Neural cell (in vitro differentiated cells): ENCODE data around the gene SIK3.

ENCODE experiments used
- EP300 ChIP-seq: fragments of 450-650 bp; conservative IDR thresholded peaks from 2 replicates; pipeline ENCODE4 v1.6.1; 2014; ENCODE audit warnings: antibody characterized with exemption, mild to moderate bottlenecking, moderate library complexity; ENCODE audit not compliant: poor library complexity, severe bottlenecking
- EZH2 ChIP-seq: fragments of 200-600, 300-800 bp; shearing (Covaris generic), sonication (generic); IDR thresholded peaks from 2 replicates; pipeline ENCODE4 v1.6.1; 2014; ENCODE audit warnings: antibody characterized with exemption, low read length, borderline replicate concordance, mild to moderate bottlenecking; ENCODE audit not compliant: insufficient read depth, poor library complexity, severe bottlenecking
- MXI1 ChIP-seq: fragments of 450-650 bp; conservative IDR thresholded peaks from 2 replicates; pipeline ENCODE4 v1.6.1; 2014; ENCODE audit warnings: antibody characterized with exemption, mild to moderate bottlenecking; ENCODE audit not compliant: poor library complexity, severe bottlenecking
- RAD21 ChIP-seq: fragments of 450-650 bp; conservative IDR thresholded peaks from 2 replicates; pipeline ENCODE4 v1.6.1; 2014; ENCODE audit warnings: antibody characterized with exemption, mild to moderate bottlenecking, moderate library complexity
- SMC3 ChIP-seq: fragments of 450-650 bp; conservative IDR thresholded peaks from 2 replicates; pipeline ENCODE4 v1.6.1; 2014; ENCODE audit warnings: antibody characterized with exemption, mild to moderate bottlenecking, moderate library complexity; ENCODE audit not compliant: poor library complexity
- TAF1 ChIP-seq: IDR thresholded peaks from 2 replicates; pipeline ENCODE4 v1.6.1; 2012; ENCODE audit warnings: low read depth
- TF ChIP-seq, protein P1 (sequence below): fragments of 450-650 bp; IDR thresholded peaks from 2 replicates; pipeline ENCODE4 v1.5.1; 2014; ENCODE audit warnings: antibody characterized with exemption, mild to moderate bottlenecking, moderate library complexity; ENCODE audit not compliant: poor library complexity, severe bottlenecking
- TF ChIP-seq, protein P2 (sequence below): IDR thresholded peaks from 2 replicates; pipeline ENCODE4 v1.6.1; 2012; ENCODE audit warnings: borderline replicate concordance

DNA sequence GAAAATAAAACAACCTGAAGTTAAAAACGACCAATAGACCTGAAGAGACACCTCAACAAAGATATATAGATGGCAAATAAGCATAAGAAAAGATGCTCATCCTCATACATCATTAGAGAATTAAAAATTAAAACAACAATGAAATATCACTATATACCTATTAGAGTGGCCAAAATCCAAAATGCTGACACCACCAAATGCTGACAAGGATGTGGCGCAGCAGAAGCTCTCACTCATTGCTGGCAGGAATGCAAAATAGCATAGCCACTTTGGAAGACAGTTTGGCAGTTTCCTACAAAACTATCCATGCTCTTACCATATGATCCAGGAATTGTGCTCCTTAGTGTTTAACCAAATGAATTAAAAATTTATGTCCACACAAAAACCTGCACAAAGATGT is 205.9 kb downstream of the SIK3 start:
- TF ChIP-seq, protein P1, sequence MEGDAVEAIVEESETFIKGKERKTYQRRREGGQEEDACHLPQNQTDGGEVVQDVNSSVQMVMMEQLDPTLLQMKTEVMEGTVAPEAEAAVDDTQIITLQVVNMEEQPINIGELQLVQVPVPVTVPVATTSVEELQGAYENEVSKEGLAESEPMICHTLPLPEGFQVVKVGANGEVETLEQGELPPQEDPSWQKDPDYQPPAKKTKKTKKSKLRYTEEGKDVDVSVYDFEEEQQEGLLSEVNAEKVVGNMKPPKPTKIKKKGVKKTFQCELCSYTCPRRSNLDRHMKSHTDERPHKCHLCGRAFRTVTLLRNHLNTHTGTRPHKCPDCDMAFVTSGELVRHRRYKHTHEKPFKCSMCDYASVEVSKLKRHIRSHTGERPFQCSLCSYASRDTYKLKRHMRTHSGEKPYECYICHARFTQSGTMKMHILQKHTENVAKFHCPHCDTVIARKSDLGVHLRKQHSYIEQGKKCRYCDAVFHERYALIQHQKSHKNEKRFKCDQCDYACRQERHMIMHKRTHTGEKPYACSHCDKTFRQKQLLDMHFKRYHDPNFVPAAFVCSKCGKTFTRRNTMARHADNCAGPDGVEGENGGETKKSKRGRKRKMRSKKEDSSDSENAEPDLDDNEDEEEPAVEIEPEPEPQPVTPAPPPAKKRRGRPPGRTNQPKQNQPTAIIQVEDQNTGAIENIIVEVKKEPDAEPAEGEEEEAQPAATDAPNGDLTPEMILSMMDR = no peak
- TF ChIP-seq RAD21 (no peak), EZH2 (no peak), EP300 (no peak), SMC3 (no peak), TAF1 (no peak), MXI1 (no peak)
- TF ChIP-seq, protein P2, sequence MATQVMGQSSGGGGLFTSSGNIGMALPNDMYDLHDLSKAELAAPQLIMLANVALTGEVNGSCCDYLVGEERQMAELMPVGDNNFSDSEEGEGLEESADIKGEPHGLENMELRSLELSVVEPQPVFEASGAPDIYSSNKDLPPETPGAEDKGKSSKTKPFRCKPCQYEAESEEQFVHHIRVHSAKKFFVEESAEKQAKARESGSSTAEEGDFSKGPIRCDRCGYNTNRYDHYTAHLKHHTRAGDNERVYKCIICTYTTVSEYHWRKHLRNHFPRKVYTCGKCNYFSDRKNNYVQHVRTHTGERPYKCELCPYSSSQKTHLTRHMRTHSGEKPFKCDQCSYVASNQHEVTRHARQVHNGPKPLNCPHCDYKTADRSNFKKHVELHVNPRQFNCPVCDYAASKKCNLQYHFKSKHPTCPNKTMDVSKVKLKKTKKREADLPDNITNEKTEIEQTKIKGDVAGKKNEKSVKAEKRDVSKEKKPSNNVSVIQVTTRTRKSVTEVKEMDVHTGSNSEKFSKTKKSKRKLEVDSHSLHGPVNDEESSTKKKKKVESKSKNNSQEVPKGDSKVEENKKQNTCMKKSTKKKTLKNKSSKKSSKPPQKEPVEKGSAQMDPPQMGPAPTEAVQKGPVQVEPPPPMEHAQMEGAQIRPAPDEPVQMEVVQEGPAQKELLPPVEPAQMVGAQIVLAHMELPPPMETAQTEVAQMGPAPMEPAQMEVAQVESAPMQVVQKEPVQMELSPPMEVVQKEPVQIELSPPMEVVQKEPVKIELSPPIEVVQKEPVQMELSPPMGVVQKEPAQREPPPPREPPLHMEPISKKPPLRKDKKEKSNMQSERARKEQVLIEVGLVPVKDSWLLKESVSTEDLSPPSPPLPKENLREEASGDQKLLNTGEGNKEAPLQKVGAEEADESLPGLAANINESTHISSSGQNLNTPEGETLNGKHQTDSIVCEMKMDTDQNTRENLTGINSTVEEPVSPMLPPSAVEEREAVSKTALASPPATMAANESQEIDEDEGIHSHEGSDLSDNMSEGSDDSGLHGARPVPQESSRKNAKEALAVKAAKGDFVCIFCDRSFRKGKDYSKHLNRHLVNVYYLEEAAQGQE = no peak
